ENCODE results near the gene DIP2C. TPM values are rescaled to one million over a fixed set of nuclear protein-coding genes. Genes with fewer than 3 reads are reported as not detected.

Gene DIP2C
- total and polyA plus RNA-seq, 3 donors from 2014 or later, result 14.9 to 43.4 (median 30.1) TPM

DNA sequence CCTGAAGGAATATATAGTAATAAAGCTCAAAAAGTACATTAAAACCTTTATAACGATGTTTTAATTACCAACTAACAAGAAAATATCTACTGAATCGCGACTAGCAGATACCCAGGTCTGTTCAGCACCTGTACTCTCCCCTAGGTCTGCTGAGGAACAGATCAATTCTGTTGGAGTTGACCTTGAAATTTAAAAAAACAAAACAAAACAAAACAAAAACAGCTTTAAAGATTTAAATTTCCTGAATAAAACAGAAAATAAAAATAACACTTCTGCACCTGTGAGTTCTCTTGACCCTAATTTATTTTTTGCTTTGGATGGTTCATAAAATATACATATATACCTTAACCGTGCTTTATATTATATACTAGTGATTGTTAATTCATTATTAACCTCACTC, 24.6 kb downstream of the DIP2C start:
- TF ChIP-seq, protein P1, sequence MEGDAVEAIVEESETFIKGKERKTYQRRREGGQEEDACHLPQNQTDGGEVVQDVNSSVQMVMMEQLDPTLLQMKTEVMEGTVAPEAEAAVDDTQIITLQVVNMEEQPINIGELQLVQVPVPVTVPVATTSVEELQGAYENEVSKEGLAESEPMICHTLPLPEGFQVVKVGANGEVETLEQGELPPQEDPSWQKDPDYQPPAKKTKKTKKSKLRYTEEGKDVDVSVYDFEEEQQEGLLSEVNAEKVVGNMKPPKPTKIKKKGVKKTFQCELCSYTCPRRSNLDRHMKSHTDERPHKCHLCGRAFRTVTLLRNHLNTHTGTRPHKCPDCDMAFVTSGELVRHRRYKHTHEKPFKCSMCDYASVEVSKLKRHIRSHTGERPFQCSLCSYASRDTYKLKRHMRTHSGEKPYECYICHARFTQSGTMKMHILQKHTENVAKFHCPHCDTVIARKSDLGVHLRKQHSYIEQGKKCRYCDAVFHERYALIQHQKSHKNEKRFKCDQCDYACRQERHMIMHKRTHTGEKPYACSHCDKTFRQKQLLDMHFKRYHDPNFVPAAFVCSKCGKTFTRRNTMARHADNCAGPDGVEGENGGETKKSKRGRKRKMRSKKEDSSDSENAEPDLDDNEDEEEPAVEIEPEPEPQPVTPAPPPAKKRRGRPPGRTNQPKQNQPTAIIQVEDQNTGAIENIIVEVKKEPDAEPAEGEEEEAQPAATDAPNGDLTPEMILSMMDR (IDR thresholded peaks at IDR 0.05), result no peak
- TF ChIP-seq POLR2A (IDR thresholded peaks at IDR 0.05), result no peak
- peaks cover 35% of the 10 kb centered on the region for H3K4me1 ChIP-seq
- intact Hi-C loops (cut with DNase I; ENCODE audit: low total_unique reads), result no loop called here
- no peaks in the 10 kb centered on the region for H3K9me3 ChIP-seq
- H3K27me3 ChIP-seq, result no peaks in the 10 kb centered on the region
- no peak for DNase-seq
- WGBS, 2 donors, result 76 to 80% methylated on average over 4 of the region's 4 CpGs
- H3K36me3 ChIP-seq (ENCODE audit: low read depth, missing control alignments), result no peaks in the 10 kb centered on the region
- H3K27ac ChIP-seq, result peak overlapping the region in 1 of 2 donors; percentile 84
- H3K4me3 ChIP-seq, result no peak overlapping the region

- Histone ChIP-seq H3K27ac (peak overlapping the region; percentile 69 to 84), H3K27me3 (no peaks in the 10 kb centered on the region), H3K4me3 (no peak overlapping the region), H3K9me3 (no peaks in the 10 kb centered on the region), H3K36me3 (ENCODE audit: low read depth, missing control alignments) (no peaks in the 10 kb centered on the region), H3K4me1 (peaks cover 41% of the 10 kb centered on the region)
- DNase-seq, result no peak
- no peak for TF ChIP-seq POLR2A (IDR thresholded peaks at IDR 0.05)
- TF ChIP-seq, protein P1 (IDR thresholded peaks at IDR 0.05), result no peak
- intact Hi-C loops (cut with DNase I; ENCODE audit: low total_unique reads), result no loop called here
- WGBS, 2 donors, result 62 to 74% methylated on average over 7 of the region's 7 CpGs
These were observed 25.2 kb downstream of the DIP2C start for GRCh38 chr10:664301-664700.

- H3K4me1 ChIP-seq, result peaks cover 43% of the 10 kb centered on the region
- 69 to 72% methylated on average over 13 of the region's 13 CpGs for WGBS, 2 donors
- no peaks in the 10 kb centered on the region for H3K27me3 ChIP-seq
- no peaks in the 10 kb centered on the region for H3K36me3 ChIP-seq (ENCODE audit: low read depth, missing control alignments)
- peak overlapping the region; percentile 63 to 84 for H3K27ac ChIP-seq
- DNase-seq, result peak; percentile 88
- TF ChIP-seq POLR2A (IDR thresholded peaks at IDR 0.05), result no peak
- TF ChIP-seq, protein P1 (IDR thresholded peaks at IDR 0.05), result no peak
- no peak overlapping the region for H3K4me3 ChIP-seq
- intact Hi-C loops (cut with DNase I; ENCODE audit: low total_unique reads), result no loop called here
- no peaks in the 10 kb centered on the region for H3K9me3 ChIP-seq
These were observed 25.6 kb downstream of the DIP2C start for GRCh38 chr10:663831-664251.

GRCh38 chr10:663466-663751, 26.1 kb downstream of the DIP2C start:
- DNase-seq, result no peak
- Histone ChIP-seq H3K36me3 (ENCODE audit: low read depth, missing control alignments) (no peaks in the 10 kb centered on the region), H3K27me3 (no peaks in the 10 kb centered on the region), H3K27ac (peak overlapping the region; percentile 63 to 84), H3K9me3 (no peaks in the 10 kb centered on the region), H3K4me1 (peaks cover 43% of the 10 kb centered on the region), H3K4me3 (no peak overlapping the region)
- 86 to 88% methylated on average over 9 of the region's 9 CpGs for WGBS, 2 donors
- intact Hi-C loops (cut with DNase I; ENCODE audit: low total_unique reads), result no loop called here
- TF ChIP-seq, protein P1 (IDR thresholded peaks at IDR 0.05), result no peak
- no peak for TF ChIP-seq POLR2A (IDR thresholded peaks at IDR 0.05)

DNA sequence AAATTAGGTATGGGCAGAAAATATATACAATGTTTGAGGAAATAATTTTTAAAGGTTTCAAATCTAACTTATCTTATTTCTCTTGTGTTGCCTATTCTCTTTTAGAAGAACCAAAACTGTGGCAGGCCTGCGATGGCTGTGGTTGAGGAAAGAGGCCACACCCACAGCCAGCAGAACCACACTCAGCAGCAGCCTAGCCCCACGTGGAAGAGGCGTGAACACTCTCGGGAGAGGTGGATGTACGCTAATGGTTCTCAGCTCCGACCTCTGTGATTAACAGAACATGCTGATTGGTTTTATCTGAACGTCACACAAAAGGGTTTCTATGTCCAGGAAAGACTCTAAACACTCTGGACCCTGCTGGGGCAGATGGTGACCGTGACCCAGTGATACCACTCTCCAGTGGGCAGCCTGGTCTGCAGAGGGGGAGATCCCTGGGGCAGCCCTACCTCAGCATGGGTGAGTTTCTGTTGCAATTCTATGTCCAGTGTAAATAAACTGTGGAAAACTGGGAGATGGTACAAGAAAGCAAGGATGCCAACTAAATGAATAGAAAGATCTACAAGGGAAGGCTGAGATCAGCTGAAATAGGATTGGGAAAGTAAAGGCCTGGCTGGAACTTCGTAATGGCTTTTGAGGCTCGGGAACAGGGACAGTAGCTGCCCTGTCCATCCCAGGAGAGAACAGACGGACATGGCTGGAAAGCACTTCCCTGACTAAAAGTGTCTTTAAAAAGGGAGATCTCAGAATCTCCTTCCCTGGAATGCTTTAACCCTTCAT, 26.6 kb downstream of the DIP2C start:
- Histone ChIP-seq H3K36me3 (ENCODE audit: low read depth, missing control alignments) (no peaks in the 10 kb centered on the region), H3K9me3 (no peaks in the 10 kb centered on the region), H3K4me3 (no peak overlapping the region), H3K4me1 (peaks cover 43% of the 10 kb centered on the region), H3K27me3 (no peaks in the 10 kb centered on the region), H3K27ac (peak overlapping the region; percentile 63 to 84)
- DNase-seq, result peak; percentile 82
- TF ChIP-seq, protein P1 (IDR thresholded peaks at IDR 0.05), result no peak
- no peak for TF ChIP-seq POLR2A (IDR thresholded peaks at IDR 0.05)
- intact Hi-C loops (cut with DNase I; ENCODE audit: low total_unique reads), result no loop called here
- 56 to 73% methylated on average over 11 of the region's 11 CpGs for WGBS, 2 donors

Measured in testis (tissue), 3 donors.